ENCODE measurements around the gene DDTL.
"Not testable (repeated sequence)": the region's sequence is repeated elsewhere in the genome, so short reads cannot be mapped to it uniquely, and the experiment has no call there.

DNA sequence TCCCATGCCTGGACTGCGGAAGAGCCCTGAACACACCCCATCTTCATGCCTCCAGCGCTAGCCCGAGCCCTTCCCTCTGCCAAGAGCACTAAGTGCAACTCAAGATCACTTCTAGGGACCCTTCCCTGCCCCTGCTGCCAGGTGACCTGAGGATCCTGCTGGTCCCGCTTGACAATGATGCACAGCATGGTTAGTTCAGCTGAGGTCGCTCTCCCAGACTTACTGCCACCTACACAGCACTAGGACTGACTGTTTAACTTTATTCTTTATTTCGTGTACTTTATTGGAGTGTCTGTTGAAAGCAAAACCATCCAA is 11.7 kb upstream of the DDTL start:
- TF ChIP-seq POLR2A, CTCF (IDR thresholded peaks at IDR 0.05): not testable (repeated sequence)
